Heart right ventricle (tissue), 16 donors: ENCODE measurements around the gene PRELP. TPM values are rescaled to one million over a fixed set of nuclear protein-coding genes. Genes with fewer than 3 reads are reported as not detected.

Experiments used
- ATAC-seq, 8 donors: fragments of 200-7000 bp; cut with Tn5 transposase; one replicate each; pipeline ENCODE4 v1.9.1; 2020; ENCODE audit warnings: mild to moderate bottlenecking in 8 of 8, moderate library complexity in 8 of 8, moderate number of reproducible peaks in 1 of 8
- DNase-seq, 2 donors: peaks; one replicate each; pipeline ENCODE4 v3.0.0-alpha.2; 2020
- H3K27ac ChIP-seq, 10 donors: fragments of 200-600 bp; sonication (generic) in 2 of 10; one replicate each; pipeline versions ENCODE4 v1.5.0 to v1.8.0; 2020 to 2022; ENCODE audit warnings: mild to moderate bottlenecking in 3 of 10
- H3K27me3 ChIP-seq, 7 donors: fragments of 200-600 bp; one replicate each; pipeline ENCODE4 v1.8.0; 2021 to 2022; ENCODE audit warnings: mild to moderate bottlenecking in 2 of 7
- H3K36me3 ChIP-seq, 9 donors: fragments of 200-600 bp; sonication (generic) in 1 of 9; one replicate each; pipeline versions ENCODE4 v1.5.0 to v1.8.0; 2020 to 2022; ENCODE audit warnings: mild to moderate bottlenecking in 2 of 9
- H3K4me1 ChIP-seq, 9 donors: fragments of 200-600 bp; sonication (generic) in 1 of 9; one replicate each; pipeline versions ENCODE4 v1.5.0 to v1.8.0; 2020 to 2022; ENCODE audit warnings: mild to moderate bottlenecking in 4 of 9
- H3K4me3 ChIP-seq, 10 donors: fragments of 200-600 bp; sonication (generic) in 2 of 10; one replicate each; pipeline versions ENCODE4 v1.5.0 to v1.8.0; 2020 to 2022; ENCODE audit warnings: mild to moderate bottlenecking in 7 of 10, moderate library complexity in 2 of 10
- H3K9me3 ChIP-seq, 11 donors: fragments of 200-600 bp in 10 of 11; sonication (generic) in 2 of 11; one replicate each; pipeline versions ENCODE4 v1.5.0 to v1.8.0; 2013 to 2022; ENCODE audit warnings: mild to moderate bottlenecking in 2 of 11, control low read depth in 1 of 11, moderate library complexity in 1 of 11
- CTCF ChIP-seq, 9 donors: fragments of 200-600 bp; sonication (generic) in 2 of 9; IDR thresholded peaks; one replicate each; pipeline versions ENCODE4 v1.5.0 to v1.8.0; 2021 to 2022; ENCODE audit warnings: antibody characterized with exemption in 9 of 9, mild to moderate bottlenecking in 5 of 9, moderate library complexity in 1 of 9
- WGBS, 2 donors: extraction: QIAGEN DNeasy Blood & Tissue Kit; methylation state at CpG; one replicate each; pipeline ENCODE4 v1.1.7; 2013; ENCODE audit warnings: inconsistent platforms in 1 of 2; 5-methylcytosine and 5-hydroxymethylcytosine counted together
- intact Hi-C, 10 donors: fragments of 100-400 bp; cut with DNase I; formaldehyde crosslinking; loops; one replicate each; pipeline versions ENCODE4 v1.11.1 to v1.14.2; 2022
- polyA plus RNA-seq, 2 donors: library from polyadenylated mRNA; stranded (reverse); fragments of 200-250 nt; gene quantifications; one replicate each; pipeline ENCODE4 v1.2.3, GENCODE V29; 2013
- total RNA-seq, 10 donors: library from RNA; stranded (reverse); fragmentation: NEBNext Ultra II Directional in 3 of 10; extraction: Animal tissue kit (Norgen Biotek cat#: 25700) in 3 of 10; gene quantifications; one replicate each; pipeline versions ENCODE4 v1.2.1 to v1.2.4, GENCODE V29; 2021 to 2023
- donor health status: Arrhythmogenic right ventricular cardiomyopathy.
- donor health status: ischemic (EF 13 %, LVEDD 7.1; RV severe dilation, severe dysfunction).
- donor health status: healthy with polysubstance abuse.
- donor health status: DM: no; HTN: yes; CAD: no.
- donor health status: DM: no; HTN: no; CAD: no.
- donor health status: ischemic (EF 25% LVEDD 6.9; RV normal size, moderate dysfunction).
- donor health status: ischemic (EF 25% LVEDD 5.7; RV mildly dilated, moderate dysfunction).
- donor health status: healthy.
- donor health status: DM: yes; HTN: yes; CAD: no.
- donor health status: Ischemic cardiomyopathy.
- donor health status: ischemic (EF 35%, LVEDD 5.7; RV mildly dilated, moderate dysfunction).
- donor health status: nonischemic (EF 11% LVEDD 7.7; RV severe dilation, severe dysfunction).
- donor health status: DM: yes; HTN: yes; CAD: no.
- donor health status: PGD.
- donor health status: ischemic (EF 29% LVEDD 5.4; RV normal size, mild dysfunction).
- donor health status: nonischemic (EF 23%, LVEDD 6.1; RV moderate dilation, normal function).

PRELP gene
- total and polyA plus RNA-seq, 12 donors, result 3.3 to 37.1 (median 14.9) TPM

GRCh38 chr1:203456577-203456976, 19.0 kb upstream of the PRELP start:
- peaks cover 0 to 13% (median 0%) of the 10 kb centered on the region in 9 donors for H3K4me1 ChIP-seq
- H3K9me3 ChIP-seq, result no peaks in the 10 kb centered on the region
- H3K27me3 ChIP-seq, result peaks cover 0 to 24% (median 4%) of the 10 kb centered on the region in 7 donors
- WGBS, 2 donors, result 88 to 96% methylated on average over 4 of the region's 4 CpGs
- TF ChIP-seq CTCF (IDR thresholded peaks at IDR 0.05), result no peak
- H3K4me3 ChIP-seq, result no peak overlapping the region
- H3K36me3 ChIP-seq, result no peaks in the 10 kb centered on the region
- ATAC-seq (no peak), DNase-seq (no peak)
- intact Hi-C loops, result no loop called here
- H3K27ac ChIP-seq, result no peak overlapping the region

GRCh38 chr1:203458078-203458477, 17.5 kb upstream of the PRELP start:
- no peak overlapping the region for H3K4me3 ChIP-seq
- H3K36me3 ChIP-seq, result no peaks in the 10 kb centered on the region
- no peaks in the 10 kb centered on the region for H3K9me3 ChIP-seq
- WGBS, 2 donors, result 95 to 96% methylated on average over 5 of the region's 5 CpGs
- ATAC-seq, result no peak
- no peak for TF ChIP-seq CTCF (IDR thresholded peaks at IDR 0.05)
- peaks cover 0 to 6% (median 0%) of the 10 kb centered on the region in 9 donors for H3K4me1 ChIP-seq
- intact Hi-C loops, result no loop called here
- no peak for DNase-seq
- H3K27ac ChIP-seq, result no peak overlapping the region
- peaks cover 0 to 18% (median 4%) of the 10 kb centered on the region in 7 donors for H3K27me3 ChIP-seq

GRCh38 chr1:203459671-203460201, 15.9 kb upstream of the PRELP start:
- Histone ChIP-seq H3K9me3 (no peaks in the 10 kb centered on the region), H3K27me3 (peaks cover 0 to 14% (median 0%) of the 10 kb centered on the region in 7 donors), H3K4me3 (no peak overlapping the region), H3K27ac (no peak overlapping the region), H3K4me1 (peaks cover 0 to 17% (median 3%) of the 10 kb centered on the region in 9 donors), H3K36me3 (no peaks in the 10 kb centered on the region)
- TF ChIP-seq CTCF (IDR thresholded peaks at IDR 0.05), result no peak
- 73 to 76% methylated on average over 8 of the region's 8 CpGs for WGBS, 2 donors
- intact Hi-C loops, result no loop called here
- ATAC-seq, result no peak
- no peak for DNase-seq

- peaks cover 4 to 37% (median 23%) of the 10 kb centered on the region in 9 donors for H3K4me1 ChIP-seq
- intact Hi-C loops, result loop anchor here in 1 of 10 donors (1.0 kb wide), 1 partner anchor 31 kb away; no protein-coding TSS in a partner anchor
- no peaks in the 10 kb centered on the region for H3K9me3 ChIP-seq
- H3K27ac ChIP-seq, result no peak overlapping the region
- TF ChIP-seq CTCF (IDR thresholded peaks at IDR 0.05), result no peak
- no peak overlapping the region for H3K4me3 ChIP-seq
- ATAC-seq, result no peak
- WGBS, 2 donors, result 69 to 71% methylated on average over 5 of the region's 5 CpGs
- no peaks in the 10 kb centered on the region for H3K36me3 ChIP-seq
- H3K27me3 ChIP-seq, result peaks cover 0 to 14% (median 0%) of the 10 kb centered on the region in 7 donors
- DNase-seq, result no peak
Measured at GRCh38 chr1:203461717-203462116, 13.9 kb upstream of the PRELP start.
